ENCODE data around the gene HLA-B.
A peak's percentile ranks its signal among the peaks of the same experiment; 100 is the strongest.

Gene HLA-B

GRCh38 chr6:31366693-31367470 is 9.9 kb upstream of the HLA-B start (continued):
- TF ChIP-seq ZBTB11 (tag by site-specific recombination; conservative IDR thresholded peaks at IDR 0.05; ENCODE audit: low read depth) (0 out of 2 replicates have a peak, but pooled peaks have one; percentile 30), ZNF394 (tag by site-specific recombination; IDR thresholded peaks at IDR 0.05; ENCODE audit: borderline replicate concordance) (peak; percentile 67), ZNF175 (tag by site-specific recombination; IDR thresholded peaks at IDR 0.05) (no peak), KLF17 (tag by site-specific recombination; IDR thresholded peaks at IDR 0.05) (peak; percentile 92), ZBTB26 (tag by site-specific recombination; optimal IDR thresholded peaks at IDR 0.05) (peak; percentile 52), BCL11A (tag by site-specific recombination; IDR thresholded peaks at IDR 0.05; ENCODE audit: low read depth) (no peak), ZNF561 (tag by site-specific recombination; IDR thresholded peaks at IDR 0.05; ENCODE audit: borderline replicate concordance) (peak; percentile 67; the same call in 1 of the 2 replicates), BCL11B (tag by site-specific recombination; IDR thresholded peaks at IDR 0.05; ENCODE audit: low read depth) (no peak), ZNF529 (tag by site-specific recombination; IDR thresholded peaks at IDR 0.05; ENCODE audit: insufficient replicate concordance) (no peak), ZNF274 (IDR thresholded peaks at IDR 0.05; ENCODE audit: low read length) (no peak), ZNF274 (tag by site-specific recombination; IDR thresholded peaks at IDR 0.05; ENCODE audit: borderline replicate concordance) (no peak), ZNF239 (tag by site-specific recombination; IDR thresholded peaks at IDR 0.05) (no peak), ZNF701 (tag by site-specific recombination; IDR thresholded peaks at IDR 0.05) (no peak), SP3 (tag by site-specific recombination; IDR thresholded peaks at IDR 0.05) (peak; percentile 47; the same call in 1 of the 2 replicates), YY1 (tag by site-specific recombination; IDR thresholded peaks at IDR 0.05) (no peak), ZNF629 (tag by site-specific recombination; IDR thresholded peaks at IDR 0.05) (peak; percentile 76), ZNF24 (tag by site-specific recombination; IDR thresholded peaks at IDR 0.05) (peak; percentile 82; the same call in 1 of the 2 replicates), ZBTB1 (tag by site-specific recombination; IDR thresholded peaks at IDR 0.05) (no peak), ZNF660 (tag by site-specific recombination; IDR thresholded peaks at IDR 0.05) (peak; percentile 59; the same call in 1 of the 2 replicates), ZFP69B (tag by site-specific recombination; IDR thresholded peaks at IDR 0.05) (peak; percentile 56; the same call in 1 of the 2 replicates), PRDM10 (tag by site-specific recombination; IDR thresholded peaks at IDR 0.05) (peak; percentile 47), ZIC2 (tag by site-specific recombination; IDR thresholded peaks at IDR 0.05) (0 out of 2 replicates have a peak, but pooled peaks have one; percentile 14), ZNF600 (tag by site-specific recombination; IDR thresholded peaks at IDR 0.05) (peak; percentile 91)
- TF ChIP-seq, protein P1, sequence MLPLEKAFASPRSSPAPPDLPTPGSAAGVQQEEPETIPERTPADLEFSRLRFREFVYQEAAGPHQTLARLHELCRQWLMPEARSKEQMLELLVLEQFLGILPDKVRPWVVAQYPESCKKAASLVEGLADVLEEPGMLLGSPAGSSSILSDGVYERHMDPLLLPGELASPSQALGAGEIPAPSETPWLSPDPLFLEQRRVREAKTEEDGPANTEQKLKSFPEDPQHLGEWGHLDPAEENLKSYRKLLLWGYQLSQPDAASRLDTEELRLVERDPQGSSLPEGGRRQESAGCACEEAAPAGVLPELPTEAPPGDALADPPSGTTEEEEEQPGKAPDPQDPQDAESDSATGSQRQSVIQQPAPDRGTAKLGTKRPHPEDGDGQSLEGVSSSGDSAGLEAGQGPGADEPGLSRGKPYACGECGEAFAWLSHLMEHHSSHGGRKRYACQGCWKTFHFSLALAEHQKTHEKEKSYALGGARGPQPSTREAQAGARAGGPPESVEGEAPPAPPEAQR (tag by site-specific recombination; IDR thresholded peaks at IDR 0.05): no peak
- TF ChIP-seq, protein P2, sequence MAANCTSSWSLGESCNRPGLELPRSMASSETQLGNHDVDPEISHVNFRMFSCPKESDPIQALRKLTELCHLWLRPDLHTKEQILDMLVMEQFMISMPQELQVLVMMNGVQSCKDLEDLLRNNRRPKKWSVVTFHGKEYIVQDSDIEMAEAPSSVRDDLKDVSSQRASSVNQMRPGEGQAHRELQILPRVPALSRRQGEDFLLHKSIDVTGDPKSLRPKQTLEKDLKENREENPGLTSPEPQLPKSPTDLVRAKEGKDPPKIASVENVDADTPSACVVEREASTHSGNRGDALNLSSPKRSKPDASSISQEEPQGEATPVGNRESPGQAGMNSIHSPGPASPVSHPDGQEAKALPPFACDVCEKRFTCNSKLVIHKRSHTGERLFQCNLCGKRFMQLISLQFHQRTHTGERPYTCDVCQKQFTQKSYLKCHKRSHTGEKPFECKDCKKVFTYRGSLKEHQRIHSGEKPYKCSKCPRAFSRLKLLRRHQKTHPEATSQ (tag by site-specific recombination; IDR thresholded peaks at IDR 0.05): no peak

Data from HEK293 (cell line).